ENCODE results near the gene HSD11B2. TPM values are rescaled to one million over a fixed set of nuclear protein-coding genes. Genes with fewer than 3 reads are reported as not detected.

The HSD11B2 gene
- total RNA-seq, 1 experiment from 2014 or later: not detected

DNA sequence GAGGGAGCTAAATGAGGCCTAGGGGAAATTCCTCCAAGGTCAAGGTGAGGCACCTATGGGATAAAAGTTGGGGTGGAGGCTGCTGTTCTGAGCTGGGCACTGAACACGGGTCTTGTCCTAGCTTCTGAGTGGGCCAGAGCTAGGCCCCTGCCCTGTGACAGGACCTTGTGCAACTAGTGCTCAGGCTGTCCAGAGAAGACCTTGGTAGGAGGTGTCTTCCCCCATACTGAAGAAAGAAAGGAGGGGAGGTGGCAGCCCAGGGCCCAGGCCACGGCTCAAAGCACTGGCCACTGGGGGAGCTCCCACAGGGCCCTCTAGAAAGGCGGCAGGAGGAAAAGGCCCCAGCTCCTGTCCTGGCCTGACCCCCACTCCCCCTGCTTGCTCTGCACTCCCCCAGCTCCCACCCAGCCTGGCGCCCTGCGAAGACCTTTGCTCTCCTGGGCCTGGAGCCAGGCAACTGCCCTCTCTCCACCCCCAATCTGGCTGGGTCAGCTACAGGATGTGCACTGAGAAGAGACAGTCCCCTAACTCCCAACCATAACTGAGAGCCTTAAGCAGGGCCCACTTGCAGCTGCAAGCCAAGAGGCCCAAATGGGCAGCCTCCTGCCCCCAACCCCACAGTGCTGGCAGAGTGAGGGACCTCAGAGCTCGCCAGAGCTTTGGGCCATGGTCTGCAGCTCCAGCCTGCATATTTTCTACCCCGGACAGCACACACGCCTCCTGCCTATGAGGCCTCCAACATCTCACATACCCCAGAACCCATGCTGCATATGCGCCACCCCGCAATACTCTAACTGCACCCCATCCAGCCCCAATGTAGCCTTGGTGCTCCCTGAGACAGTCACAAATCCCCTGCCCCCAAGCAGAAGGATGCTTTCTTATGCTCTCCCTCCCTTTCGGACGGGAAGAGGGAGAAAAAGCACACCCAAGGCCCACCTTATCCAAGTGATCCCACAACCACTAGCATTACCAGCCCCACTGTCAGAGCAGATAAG lies 15.3 kb downstream of the HSD11B2 start:
- no peak overlapping the region for H3K27ac ChIP-seq (ENCODE audit: low read length)
- H4K20me1 ChIP-seq (ENCODE audit: insufficient read depth, low read depth, low read length): 0 out of 2 replicates have a peak, but pooled peaks cover 4% of the 10 kb centered on the region
- H3K9ac ChIP-seq (ENCODE audit: low read length): no peak overlapping the region

GRCh38 chr16:67446968-67447507 lies 16.1 kb downstream of the HSD11B2 start:
- H3K79me2 ChIP-seq (ENCODE audit: low read length): no peaks in the 10 kb centered on the region
- no peak overlapping the region for H2AFZ ChIP-seq (ENCODE audit: low read length)
- H3K27ac ChIP-seq (ENCODE audit: low read length): no peak overlapping the region
- no peaks in the 10 kb centered on the region for H3K27me3 ChIP-seq (ENCODE audit: low read length)
- H3K4me2 ChIP-seq (ENCODE audit: low read depth, low read length, poor library complexity, severe bottlenecking): no peak overlapping the region
- no peaks in the 10 kb centered on the region for H3K36me3 ChIP-seq (ENCODE audit: insufficient read depth, low read length)
- H4K20me1 ChIP-seq (ENCODE audit: insufficient read depth, low read depth, low read length): 0 out of 2 replicates have a peak, but pooled peaks cover 4% of the 10 kb centered on the region
- no peaks in the 10 kb centered on the region for H3K9me3 ChIP-seq (ENCODE audit: low read length)
- no peak for DNase-seq
- no peak overlapping the region for H3K9ac ChIP-seq (ENCODE audit: low read length)
- H3K4me3 ChIP-seq (ENCODE audit: low read length): no peak overlapping the region
- no peaks in the 10 kb centered on the region for H3K9me2 ChIP-seq (replicated peaks; ENCODE audit: insufficient read depth, low read length)
- no peaks in the 10 kb centered on the region for H3K4me1 ChIP-seq (ENCODE audit: low read length)

More for the DNA sequence above, 15.3 kb downstream of the HSD11B2 start:
- Histone ChIP-seq H3K9me2 (replicated peaks; ENCODE audit: insufficient read depth, low read length) (no peaks in the 10 kb centered on the region), H3K79me2 (ENCODE audit: low read length) (no peaks in the 10 kb centered on the region), H3K36me3 (ENCODE audit: insufficient read depth, low read length) (no peaks in the 10 kb centered on the region), H3K4me2 (ENCODE audit: low read depth, low read length, poor library complexity, severe bottlenecking) (no peak overlapping the region), H3K4me3 (ENCODE audit: low read length) (no peak overlapping the region), H3K27me3 (ENCODE audit: low read length) (no peaks in the 10 kb centered on the region), H3K9me3 (ENCODE audit: low read length) (no peaks in the 10 kb centered on the region), H3K4me1 (ENCODE audit: low read length) (no peaks in the 10 kb centered on the region), H2AFZ (ENCODE audit: low read length) (no peak overlapping the region)
- DNase-seq: no peak

GRCh38 chr16:67447508-67448076 lies 16.7 kb downstream of the HSD11B2 start:
- Histone ChIP-seq H3K79me2 (ENCODE audit: low read length) (no peaks in the 10 kb centered on the region), H3K9ac (ENCODE audit: low read length) (no peak overlapping the region), H3K4me3 (ENCODE audit: low read length) (no peak overlapping the region), H3K9me2 (replicated peaks; ENCODE audit: insufficient read depth, low read length) (no peaks in the 10 kb centered on the region), H3K36me3 (ENCODE audit: insufficient read depth, low read length) (no peaks in the 10 kb centered on the region), H3K9me3 (ENCODE audit: low read length) (no peaks in the 10 kb centered on the region), H3K27me3 (ENCODE audit: low read length) (no peaks in the 10 kb centered on the region), H4K20me1 (ENCODE audit: insufficient read depth, low read depth, low read length) (0 out of 2 replicates have a peak, but pooled peaks cover 4% of the 10 kb centered on the region), H3K27ac (ENCODE audit: low read length) (no peak overlapping the region), H3K4me1 (ENCODE audit: low read length) (no peaks in the 10 kb centered on the region), H3K4me2 (ENCODE audit: low read depth, low read length, poor library complexity, severe bottlenecking) (no peak overlapping the region), H2AFZ (ENCODE audit: low read length) (no peak overlapping the region)
- peak; percentile 93 for DNase-seq

- no peak overlapping the region for H3K4me3 ChIP-seq (ENCODE audit: low read length)
- DNase-seq: no peak
- 0 out of 2 replicates have a peak, but pooled peaks cover 4% of the 10 kb centered on the region for H4K20me1 ChIP-seq (ENCODE audit: insufficient read depth, low read depth, low read length)
- H3K27ac ChIP-seq (ENCODE audit: low read length): no peak overlapping the region
- no peak overlapping the region for H2AFZ ChIP-seq (ENCODE audit: low read length)
- H3K9me3 ChIP-seq (ENCODE audit: low read length): no peaks in the 10 kb centered on the region
- no peaks in the 10 kb centered on the region for H3K36me3 ChIP-seq (ENCODE audit: insufficient read depth, low read length)
- no peak overlapping the region for H3K4me2 ChIP-seq (ENCODE audit: low read depth, low read length, poor library complexity, severe bottlenecking)
- no peaks in the 10 kb centered on the region for H3K79me2 ChIP-seq (ENCODE audit: low read length)
- no peaks in the 10 kb centered on the region for H3K9me2 ChIP-seq (replicated peaks; ENCODE audit: insufficient read depth, low read length)
- no peak overlapping the region for H3K9ac ChIP-seq (ENCODE audit: low read length)
- H3K27me3 ChIP-seq (ENCODE audit: low read length): no peaks in the 10 kb centered on the region
- H3K4me1 ChIP-seq (ENCODE audit: low read length): no peaks in the 10 kb centered on the region
These were observed 17.7 kb downstream of the HSD11B2 start for GRCh38 chr16:67448580-67448979.

DNA sequence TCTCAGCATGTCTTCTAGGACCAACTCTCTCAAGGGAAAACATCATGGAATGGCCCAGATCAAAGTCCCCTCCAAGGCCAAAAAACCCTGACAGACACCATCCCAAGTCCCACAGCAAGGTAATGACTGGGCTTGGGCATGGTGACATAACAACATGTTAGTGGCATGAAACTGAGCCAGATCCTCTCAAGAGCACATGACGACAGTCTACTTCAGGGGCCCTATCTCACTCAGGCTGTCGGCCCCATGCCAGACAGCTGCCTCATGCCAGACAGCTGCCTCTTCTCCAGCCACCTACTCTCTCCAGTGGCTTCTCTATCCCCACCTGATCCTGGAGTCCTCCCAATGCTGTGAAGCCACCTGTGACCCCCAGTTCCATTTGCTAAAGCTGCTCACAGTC lies 18.4 kb downstream of the HSD11B2 start:
- Histone ChIP-seq H3K9me3 (ENCODE audit: low read length) (no peaks in the 10 kb centered on the region), H3K79me2 (ENCODE audit: low read length) (no peaks in the 10 kb centered on the region), H3K36me3 (ENCODE audit: insufficient read depth, low read length) (no peaks in the 10 kb centered on the region), H3K27me3 (ENCODE audit: low read length) (no peaks in the 10 kb centered on the region), H3K27ac (ENCODE audit: low read length) (no peak overlapping the region), H3K4me1 (ENCODE audit: low read length) (no peaks in the 10 kb centered on the region), H4K20me1 (ENCODE audit: insufficient read depth, low read depth, low read length) (no peaks in the 10 kb centered on the region), H3K4me3 (ENCODE audit: low read length) (no peak overlapping the region), H3K4me2 (ENCODE audit: low read depth, low read length, poor library complexity, severe bottlenecking) (no peak overlapping the region), H3K9me2 (replicated peaks; ENCODE audit: insufficient read depth, low read length) (no peaks in the 10 kb centered on the region), H3K9ac (ENCODE audit: low read length) (no peak overlapping the region), H2AFZ (ENCODE audit: low read length) (no peak overlapping the region)
- no peak for DNase-seq

DNA sequence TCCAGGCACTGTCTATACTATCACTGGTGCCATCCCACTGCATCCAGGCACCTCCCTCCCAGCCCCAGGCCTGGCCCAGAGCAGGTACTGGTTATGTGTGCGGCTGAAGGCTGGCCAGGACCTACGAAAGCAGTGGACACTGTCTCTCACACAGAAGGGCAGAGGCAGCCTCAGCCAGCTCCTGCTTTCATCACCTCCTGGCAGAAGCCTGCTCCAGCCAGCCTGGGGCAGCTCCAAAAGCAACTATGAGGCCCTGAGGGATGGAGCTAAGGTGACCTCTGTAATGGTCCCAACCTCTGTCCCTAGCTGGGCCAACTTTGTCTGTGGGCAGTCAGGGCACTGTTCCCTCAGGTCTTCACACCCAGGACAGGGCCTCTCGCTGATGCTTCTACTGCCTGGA lies 18.8 kb downstream of the HSD11B2 start:
- no peaks in the 10 kb centered on the region for H3K9me3 ChIP-seq (ENCODE audit: low read length)
- DNase-seq: no peak
- no peaks in the 10 kb centered on the region for H3K36me3 ChIP-seq (ENCODE audit: insufficient read depth, low read length)
- no peaks in the 10 kb centered on the region for H3K27me3 ChIP-seq (ENCODE audit: low read length)
- H3K4me1 ChIP-seq (ENCODE audit: low read length): no peaks in the 10 kb centered on the region
- no peak overlapping the region for H3K4me3 ChIP-seq (ENCODE audit: low read length)
- no peak overlapping the region for H3K4me2 ChIP-seq (ENCODE audit: low read depth, low read length, poor library complexity, severe bottlenecking)
- H3K9me2 ChIP-seq (replicated peaks; ENCODE audit: insufficient read depth, low read length): no peaks in the 10 kb centered on the region
- no peak overlapping the region for H3K9ac ChIP-seq (ENCODE audit: low read length)
- no peak overlapping the region for H2AFZ ChIP-seq (ENCODE audit: low read length)
- H3K79me2 ChIP-seq (ENCODE audit: low read length): no peaks in the 10 kb centered on the region
- H4K20me1 ChIP-seq (ENCODE audit: insufficient read depth, low read depth, low read length): no peaks in the 10 kb centered on the region
- no peak overlapping the region for H3K27ac ChIP-seq (ENCODE audit: low read length)

DNA sequence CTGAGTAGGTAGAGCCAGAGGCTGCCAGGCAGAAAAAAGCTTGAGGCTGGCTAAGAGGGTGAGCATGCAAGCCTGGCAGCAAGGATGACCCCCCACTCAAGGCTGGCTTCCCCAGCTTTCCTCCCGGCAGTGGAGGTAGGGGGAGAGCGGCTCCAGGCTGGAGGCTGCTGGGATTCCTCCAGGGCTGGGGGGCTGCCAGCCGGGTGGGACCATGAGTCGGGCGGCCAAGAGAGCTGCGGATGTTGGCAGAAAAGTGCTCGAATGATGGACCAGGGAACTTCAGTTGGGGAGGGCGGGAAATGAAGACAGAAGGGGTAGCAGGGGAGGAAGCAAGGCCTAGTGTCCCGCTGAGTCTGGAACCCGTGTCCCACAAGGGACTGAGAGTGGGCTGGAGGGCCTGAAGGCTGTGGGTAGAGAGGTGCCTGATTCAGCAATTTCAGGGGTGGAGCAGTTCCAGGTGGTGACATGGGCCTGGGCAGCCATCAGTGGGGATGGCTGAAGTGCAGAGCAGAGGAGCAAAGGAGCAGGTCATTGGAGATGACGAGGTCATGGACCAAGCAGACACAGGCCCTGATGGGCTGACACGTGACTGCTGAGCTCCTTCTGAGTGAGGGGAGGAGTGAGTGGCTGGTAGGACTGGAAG lies 20.3 kb downstream of the HSD11B2 start:
- Histone ChIP-seq H3K4me2 (ENCODE audit: low read depth, low read length, poor library complexity, severe bottlenecking) (no peak overlapping the region), H3K9me3 (ENCODE audit: low read length) (no peaks in the 10 kb centered on the region), H3K9ac (ENCODE audit: low read length) (no peak overlapping the region), H3K79me2 (ENCODE audit: low read length) (0 out of 2 replicates have a peak, but pooled peaks cover 3% of the 10 kb centered on the region), H4K20me1 (ENCODE audit: insufficient read depth, low read depth, low read length) (no peaks in the 10 kb centered on the region), H3K27ac (ENCODE audit: low read length) (no peak overlapping the region), H3K4me3 (ENCODE audit: low read length) (no peak overlapping the region), H2AFZ (ENCODE audit: low read length) (no peak overlapping the region), H3K4me1 (ENCODE audit: low read length) (peaks cover 2% of the 10 kb centered on the region), H3K36me3 (ENCODE audit: insufficient read depth, low read length) (no peaks in the 10 kb centered on the region), H3K27me3 (ENCODE audit: low read length) (no peaks in the 10 kb centered on the region), H3K9me2 (replicated peaks; ENCODE audit: insufficient read depth, low read length) (no peaks in the 10 kb centered on the region)
- DNase-seq: no peak
